Mesendoderm (in vitro differentiated cells): ENCODE results near the gene B9D1.

Source experiments
- DNase-seq: peaks from one replicate; pipeline ENCODE4 v3.0.0; 2013
- H2AK5ac ChIP-seq: 2 replicates; pipeline ENCODE4 v1.6.1; 2013; ENCODE audit warnings: low read length, inconsistent platforms
- H2BK120ac ChIP-seq: 2 replicates; pipeline ENCODE4 v1.6.1; 2013; ENCODE audit warnings: low read depth, mild to moderate bottlenecking, low read length, moderate library complexity, mixed read lengths
- H2BK15ac ChIP-seq: replicated peaks from 2 replicates; pipeline ENCODE4 v1.6.1; 2013; ENCODE audit warnings: low read depth, mild to moderate bottlenecking, moderate library complexity
- H2BK5ac ChIP-seq: 2 replicates; pipeline ENCODE4 v1.6.1; 2013; ENCODE audit warnings: low read length, inconsistent platforms
- H3K18ac ChIP-seq: 2 replicates; pipeline ENCODE4 v1.6.1; 2013; ENCODE audit warnings: mild to moderate bottlenecking, low read length, mixed read lengths
- H3K23ac ChIP-seq: one replicate; pipeline ENCODE4 v1.6.1; 2013; ENCODE audit warnings: low read length
- H3K27ac ChIP-seq: 2 replicates; pipeline ENCODE4 v1.5.1; 2013; ENCODE audit warnings: low read depth, mild to moderate bottlenecking, inconsistent platforms, low read length, moderate library complexity
- H3K27me3 ChIP-seq: 2 replicates; pipeline ENCODE4 v1.6.1; 2013; ENCODE audit warnings: low read length, control low read depth, mild to moderate bottlenecking, inconsistent platforms; ENCODE audit not compliant: insufficient read depth, poor library complexity
- H3K36me3 ChIP-seq: 2 replicates; pipeline ENCODE4 v1.6.1; 2013; ENCODE audit warnings: low read length, inconsistent platforms; ENCODE audit not compliant: control insufficient read depth, insufficient read depth
- H3K4ac ChIP-seq: one replicate; pipeline ENCODE4 v1.6.1; 2013; ENCODE audit warnings: low read depth, mild to moderate bottlenecking, low read length, moderate library complexity
- H3K4me1 ChIP-seq: 2 replicates; pipeline ENCODE4 v1.6.1; 2013; ENCODE audit warnings: low read depth, low read length, inconsistent platforms; ENCODE audit not compliant: control insufficient read depth
- H3K4me2 ChIP-seq: 2 replicates; pipeline ENCODE4 v1.6.1; 2013; ENCODE audit warnings: low read length
- H3K4me3 ChIP-seq: 2 replicates; pipeline ENCODE4 v1.5.1; 2013; ENCODE audit warnings: mild to moderate bottlenecking, low read length
- H3K56ac ChIP-seq: one replicate; pipeline ENCODE4 v1.6.1; 2013; ENCODE audit warnings: low read length
- H3K79me1 ChIP-seq: 2 replicates; pipeline ENCODE4 v1.6.1; 2013; ENCODE audit warnings: low read length, inconsistent platforms
- H3K79me2 ChIP-seq: 2 replicates; pipeline ENCODE4 v1.6.1; 2013; ENCODE audit warnings: mild to moderate bottlenecking, low read length; ENCODE audit not compliant: control insufficient read depth, insufficient read depth
- H3K9ac ChIP-seq: 2 replicates; pipeline ENCODE4 v1.6.1; 2013; ENCODE audit warnings: low read length, inconsistent platforms
- H4K5ac ChIP-seq: one replicate; pipeline ENCODE4 v1.6.1; 2013; ENCODE audit warnings: low read length
- H4K8ac ChIP-seq: one replicate; pipeline ENCODE4 v1.6.1; 2013; ENCODE audit warnings: low read depth, mild to moderate bottlenecking, control low read depth, low read length, moderate library complexity
- WGBS: extraction: QIAGEN DNeasy Blood & Tissue Kit; methylation state at CpG from one replicate; pipeline ENCODE4 v1.1.7; 2013; ENCODE audit warnings: low lambda C conversion rate, missing lambda C conversion rate; ENCODE audit not compliant: insufficient coverage; ENCODE audit errors: extremely low coverage; 5-methylcytosine and 5-hydroxymethylcytosine counted together

Gene B9D1

GRCh38 chr17:19402171-19402570, 39.6 kb upstream of the B9D1 start:
- Histone ChIP-seq H3K27ac (no peak overlapping the region), H2BK5ac (no peak overlapping the region), H3K9ac (no peak overlapping the region), H4K8ac (no peak overlapping the region), H2BK15ac (no peak overlapping the region), H4K5ac (no peak overlapping the region), H3K4me3 (no peak overlapping the region), H3K18ac (no peak overlapping the region), H3K23ac (no peak overlapping the region), H3K4me1 (peaks cover 10% of the 10 kb centered on the region), H3K79me2 (no peaks in the 10 kb centered on the region), H2AK5ac (no peak overlapping the region), H3K56ac (peak overlapping the region; percentile 11), H3K79me1 (no peaks in the 10 kb centered on the region), H3K36me3 (no peaks in the 10 kb centered on the region), H3K27me3 (no peaks in the 10 kb centered on the region), H3K4ac (no peak overlapping the region), H2BK120ac (no peak overlapping the region), H3K4me2 (no peak overlapping the region)
- no CpG with 5 or more reads among the region's 1 CpG for WGBS
- DNase-seq = no peak

GRCh38 chr17:19401321-19402010, 38.9 kb upstream of the B9D1 start:
- Histone ChIP-seq H3K27ac (no peak overlapping the region), H3K56ac (no peak overlapping the region), H3K79me2 (no peaks in the 10 kb centered on the region), H4K5ac (no peak overlapping the region), H3K23ac (no peak overlapping the region), H3K4me3 (no peak overlapping the region), H3K79me1 (no peaks in the 10 kb centered on the region), H3K27me3 (no peaks in the 10 kb centered on the region), H3K4me1 (peaks cover 10% of the 10 kb centered on the region), H2BK120ac (no peak overlapping the region), H3K36me3 (no peaks in the 10 kb centered on the region), H4K8ac (no peak overlapping the region), H2AK5ac (no peak overlapping the region), H3K18ac (no peak overlapping the region), H2BK5ac (no peak overlapping the region), H3K9ac (no peak overlapping the region), H2BK15ac (no peak overlapping the region), H3K4me2 (no peak overlapping the region), H3K4ac (no peak overlapping the region)
- DNase-seq = no peak
- WGBS = no CpG with 5 or more reads among the region's 8 CpGs

DNA sequence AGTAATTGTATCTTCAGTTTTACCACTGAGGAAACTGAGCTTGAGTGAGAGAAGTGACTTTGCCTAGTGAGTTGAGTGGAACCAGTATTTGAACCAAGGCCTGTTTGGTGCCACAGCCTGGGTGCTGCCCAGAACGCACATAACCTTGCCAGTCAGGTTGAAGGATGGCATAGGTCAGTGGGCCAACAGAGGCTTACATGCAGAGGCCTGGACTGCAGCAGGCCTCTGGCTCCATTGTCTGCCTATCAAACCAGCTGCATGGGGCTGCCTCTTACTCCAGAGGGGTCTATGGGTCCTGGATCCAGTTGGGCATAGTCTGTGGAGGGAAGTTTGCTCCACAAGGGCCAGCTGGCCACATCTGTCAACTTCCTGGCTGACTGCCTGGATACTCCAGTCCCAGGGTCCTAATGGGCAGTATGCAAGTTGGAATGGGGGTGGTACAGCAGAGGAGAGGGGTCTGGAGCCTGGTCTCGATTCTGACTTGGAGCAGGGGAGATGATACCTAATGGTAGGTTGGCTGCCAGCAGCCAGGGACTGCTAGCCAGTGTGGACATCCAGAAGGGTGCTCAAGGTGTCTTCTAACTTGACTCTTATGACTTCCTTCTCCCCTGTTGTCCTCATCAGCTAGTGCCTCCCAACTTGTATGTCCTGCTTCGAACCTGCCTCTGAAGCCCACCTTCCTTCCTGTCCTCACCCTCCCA, 37.4 kb upstream of the B9D1 start:
- no peaks in the 10 kb centered on the region for H3K36me3 ChIP-seq
- no peak overlapping the region for H2BK120ac ChIP-seq
- H3K23ac ChIP-seq = no peak overlapping the region
- no peak overlapping the region for H3K27ac ChIP-seq
- no peak overlapping the region for H3K9ac ChIP-seq
- H3K56ac ChIP-seq = no peak overlapping the region
- no peaks in the 10 kb centered on the region for H3K79me1 ChIP-seq
- H4K5ac ChIP-seq = no peak overlapping the region
- H3K4me1 ChIP-seq = peaks cover 10% of the 10 kb centered on the region
- H2AK5ac ChIP-seq = peak overlapping the region; percentile 43
- H3K4ac ChIP-seq = no peak overlapping the region
- H3K27me3 ChIP-seq = no peaks in the 10 kb centered on the region
- H3K79me2 ChIP-seq = no peaks in the 10 kb centered on the region
- no peak overlapping the region for H3K4me3 ChIP-seq
- H4K8ac ChIP-seq = no peak overlapping the region
- no peak overlapping the region for H2BK15ac ChIP-seq
- WGBS = no CpG with 5 or more reads among the region's 3 CpGs
- no peak overlapping the region for H3K4me2 ChIP-seq
- no peak overlapping the region for H3K18ac ChIP-seq
- peak overlapping the region; percentile 13 for H2BK5ac ChIP-seq
- no peak for DNase-seq

GRCh38 chr17:19398301-19399181, 36.0 kb upstream of the B9D1 start:
- Histone ChIP-seq H3K79me1 (no peaks in the 10 kb centered on the region), H3K18ac (no peak overlapping the region), H2BK120ac (no peak overlapping the region), H4K5ac (no peak overlapping the region), H3K4me1 (peaks cover 10% of the 10 kb centered on the region), H4K8ac (no peak overlapping the region), H2BK15ac (no peak overlapping the region), H3K36me3 (no peaks in the 10 kb centered on the region), H3K4ac (no peak overlapping the region), H3K9ac (peak overlapping the region; percentile 17), H3K56ac (peak overlapping the region; percentile 79), H3K23ac (no peak overlapping the region), H3K4me3 (no peak overlapping the region), H3K27ac (no peak overlapping the region), H2BK5ac (peak overlapping the region; percentile 83), H3K27me3 (no peaks in the 10 kb centered on the region), H3K79me2 (no peaks in the 10 kb centered on the region), H3K4me2 (no peak overlapping the region), H2AK5ac (peak overlapping the region; percentile 85)
- DNase-seq = no peak
- no CpG with 5 or more reads among the region's 2 CpGs for WGBS

- H3K18ac ChIP-seq = peak overlapping the region; percentile 7
- H2BK120ac ChIP-seq = no peak overlapping the region
- no peaks in the 10 kb centered on the region for H3K79me2 ChIP-seq
- H3K4me3 ChIP-seq = no peak overlapping the region
- no peak overlapping the region for H3K9ac ChIP-seq
- peaks cover 10% of the 10 kb centered on the region for H3K4me1 ChIP-seq
- no peak overlapping the region for H2AK5ac ChIP-seq
- peak; percentile 78 for DNase-seq
- H4K5ac ChIP-seq = no peak overlapping the region
- no peak overlapping the region for H3K27ac ChIP-seq
- no peaks in the 10 kb centered on the region for H3K27me3 ChIP-seq
- H2BK15ac ChIP-seq = no peak overlapping the region
- H3K23ac ChIP-seq = no peak overlapping the region
- peak overlapping the region; percentile 75 for H3K56ac ChIP-seq
- H3K36me3 ChIP-seq = no peaks in the 10 kb centered on the region
- H2BK5ac ChIP-seq = no peak overlapping the region
- H3K79me1 ChIP-seq = no peaks in the 10 kb centered on the region
- H3K4ac ChIP-seq = peak overlapping the region; percentile 49
- H3K4me2 ChIP-seq = no peak overlapping the region
- no peak overlapping the region for H4K8ac ChIP-seq
- no CpG with 5 or more reads among the region's 6 CpGs for WGBS
These were observed 35.1 kb upstream of the B9D1 start for GRCh38 chr17:19397556-19398041.
